Fibroblast of villous mesenchyme (primary cell): ENCODE results near the gene YAF2. TPM values are rescaled to one million over a fixed set of nuclear protein-coding genes. Genes with fewer than 3 reads are reported as not detected.
"Not testable (repeated sequence)": the region's sequence is repeated elsewhere in the genome, so short reads cannot be mapped to it uniquely, and the experiment has no call there.

Experiments used
- DNase-seq: peaks from one replicate; pipeline ENCODE4 v3.0.0-alpha.2; 2010; ENCODE audit warnings: low read depth
- H3K4me3 ChIP-seq: 2 replicates; pipeline ENCODE4 v1.5.1; 2011; ENCODE audit warnings: low read depth, mild to moderate bottlenecking, low read length
- total RNA-seq: library from RNA; depleted of rRNA; stranded (reverse); fragments of >200 nt; gene quantifications from 2 replicates; pipeline ENCODE4 v1.2.3, GENCODE V29; 2012
- TF ChIP-seq, protein P1 (sequence below): IDR thresholded peaks from 2 replicates; pipeline ENCODE4 v1.5.1; 2012; ENCODE audit warnings: low read depth, mild to moderate bottlenecking, low read length; ENCODE audit not compliant: insufficient read depth

The YAF2 gene
- total RNA-seq, 1 donor: 20.7 TPM

DNA sequence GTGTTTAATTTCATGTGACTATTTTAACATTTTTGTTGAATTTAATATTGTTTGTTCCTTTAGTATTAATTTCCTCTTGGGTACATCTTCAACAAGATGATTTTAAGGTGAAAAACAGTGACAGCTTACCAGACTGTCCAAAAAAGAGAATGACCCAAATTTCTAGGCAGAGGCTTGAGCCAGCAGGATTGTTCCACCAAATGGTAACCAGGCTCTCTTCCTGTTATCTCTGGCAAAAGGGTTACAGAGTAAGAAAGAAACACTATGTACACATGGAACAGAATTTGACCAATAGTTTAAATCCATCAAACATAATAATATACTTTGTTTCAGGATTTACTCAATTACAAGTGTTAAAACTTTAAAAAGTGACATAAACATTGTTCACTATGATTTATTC, 39.0 kb downstream of the YAF2 start:
- H3K4me3 ChIP-seq: no peak overlapping the region
- TF ChIP-seq, protein P1, sequence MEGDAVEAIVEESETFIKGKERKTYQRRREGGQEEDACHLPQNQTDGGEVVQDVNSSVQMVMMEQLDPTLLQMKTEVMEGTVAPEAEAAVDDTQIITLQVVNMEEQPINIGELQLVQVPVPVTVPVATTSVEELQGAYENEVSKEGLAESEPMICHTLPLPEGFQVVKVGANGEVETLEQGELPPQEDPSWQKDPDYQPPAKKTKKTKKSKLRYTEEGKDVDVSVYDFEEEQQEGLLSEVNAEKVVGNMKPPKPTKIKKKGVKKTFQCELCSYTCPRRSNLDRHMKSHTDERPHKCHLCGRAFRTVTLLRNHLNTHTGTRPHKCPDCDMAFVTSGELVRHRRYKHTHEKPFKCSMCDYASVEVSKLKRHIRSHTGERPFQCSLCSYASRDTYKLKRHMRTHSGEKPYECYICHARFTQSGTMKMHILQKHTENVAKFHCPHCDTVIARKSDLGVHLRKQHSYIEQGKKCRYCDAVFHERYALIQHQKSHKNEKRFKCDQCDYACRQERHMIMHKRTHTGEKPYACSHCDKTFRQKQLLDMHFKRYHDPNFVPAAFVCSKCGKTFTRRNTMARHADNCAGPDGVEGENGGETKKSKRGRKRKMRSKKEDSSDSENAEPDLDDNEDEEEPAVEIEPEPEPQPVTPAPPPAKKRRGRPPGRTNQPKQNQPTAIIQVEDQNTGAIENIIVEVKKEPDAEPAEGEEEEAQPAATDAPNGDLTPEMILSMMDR: no peak
- DNase-seq: no peak

DNA sequence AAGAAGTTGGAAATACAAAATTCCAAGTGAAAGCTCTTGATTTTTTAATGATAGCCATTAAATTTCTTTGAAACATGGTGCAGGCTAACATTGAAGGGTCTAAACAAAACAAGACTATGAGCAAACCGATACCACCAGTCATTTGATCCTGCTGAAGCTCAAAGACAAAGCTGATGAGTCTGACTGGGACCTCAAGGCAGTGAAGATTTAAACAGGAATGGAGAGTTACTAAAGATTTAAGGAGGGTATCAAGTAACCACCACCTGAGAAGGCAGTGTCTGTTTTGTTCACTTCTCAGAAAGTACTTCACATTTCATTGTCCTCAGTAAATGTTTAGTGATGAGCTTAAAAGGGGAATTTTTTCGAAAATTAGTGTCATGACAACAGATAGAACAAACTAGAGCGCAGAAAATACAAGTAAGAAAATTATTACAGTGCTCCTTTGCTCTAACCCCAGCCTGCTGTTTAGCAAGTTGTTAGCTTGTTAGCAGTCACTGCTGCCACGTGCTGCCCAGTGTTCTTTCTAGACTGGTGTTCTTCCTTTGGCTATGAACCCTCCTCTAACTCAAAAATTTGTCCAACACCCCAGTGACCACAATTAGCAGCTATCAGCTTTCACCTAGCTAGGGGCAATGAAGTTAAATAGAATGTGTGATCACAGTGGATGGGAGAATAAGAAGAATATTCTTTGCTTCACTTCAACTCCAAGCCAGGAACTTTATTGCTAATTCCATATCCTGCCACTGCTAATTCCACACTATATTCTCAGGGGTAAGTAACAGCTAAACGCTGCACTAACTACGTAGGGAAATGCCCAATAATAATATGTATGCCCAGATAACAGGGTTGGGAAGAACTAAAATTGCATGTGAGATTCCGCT, 41.1 kb downstream of the YAF2 start:
- DNase-seq: no peak
- H3K4me3 ChIP-seq: no peak overlapping the region
- TF ChIP-seq, protein P1: no peak

DNA sequence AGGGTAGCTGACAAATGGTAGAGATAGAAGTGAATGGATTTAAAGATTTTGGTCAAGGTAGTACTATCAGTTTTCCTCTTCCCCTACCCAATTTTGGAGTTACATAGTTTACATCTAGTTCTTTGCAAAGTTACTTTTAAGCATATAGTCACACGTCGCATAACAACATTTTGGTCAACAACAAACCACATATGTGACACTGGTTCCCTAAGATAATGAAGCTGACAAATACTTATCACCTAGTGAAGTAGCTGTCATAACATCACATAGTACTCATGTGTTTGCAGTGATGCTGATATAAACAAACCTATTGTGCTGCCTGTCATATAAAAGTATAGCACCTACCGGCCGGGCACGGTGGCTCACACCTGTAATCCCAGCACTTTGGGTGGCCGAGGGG, 45.4 kb downstream of the YAF2 start:
- no peak for DNase-seq
- H3K4me3 ChIP-seq: no peak overlapping the region
- TF ChIP-seq, protein P1: no peak

DNA sequence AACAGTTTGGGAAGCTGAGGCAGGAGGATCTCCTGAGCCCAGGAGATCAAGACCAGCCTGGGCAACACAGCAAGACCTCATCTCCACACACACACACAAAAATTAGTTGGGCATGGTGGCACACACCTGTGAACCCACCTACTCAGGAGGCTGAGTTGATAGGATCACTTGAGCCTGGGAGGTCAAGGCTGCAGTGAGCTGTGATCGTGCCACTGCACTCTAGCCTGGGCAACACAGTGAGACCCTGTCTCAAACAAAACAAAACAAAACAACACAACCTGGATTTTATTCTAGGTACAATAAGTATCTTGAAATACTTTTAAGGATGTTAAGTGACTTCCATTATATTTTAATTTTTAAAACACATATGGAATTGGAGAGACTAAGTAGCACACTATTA, 45.8 kb downstream of the YAF2 start:
- TF ChIP-seq, protein P1: no peak
- no peak overlapping the region for H3K4me3 ChIP-seq
- DNase-seq: no peak

DNA sequence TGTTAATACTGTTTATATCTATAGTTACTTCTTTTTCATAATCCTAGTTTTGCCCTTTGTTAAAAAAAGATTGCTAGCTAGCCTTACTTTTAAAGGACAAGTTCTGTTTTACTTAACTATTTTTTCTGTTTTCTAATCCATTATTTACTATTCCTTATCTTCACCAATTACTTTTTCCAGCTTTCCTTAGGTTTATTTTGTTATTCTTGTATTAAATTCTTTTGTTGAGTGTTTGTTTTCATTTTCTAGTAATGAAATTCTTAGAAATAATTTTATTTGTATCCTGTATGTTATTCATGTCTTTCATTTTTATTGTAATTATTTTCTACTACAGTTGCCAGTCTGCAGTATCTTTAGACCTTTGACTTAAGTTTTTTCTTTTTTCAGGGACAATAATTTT, 47.7 kb downstream of the YAF2 start:
- TF ChIP-seq, protein P1: no peak
- DNase-seq: no peak

DNA sequence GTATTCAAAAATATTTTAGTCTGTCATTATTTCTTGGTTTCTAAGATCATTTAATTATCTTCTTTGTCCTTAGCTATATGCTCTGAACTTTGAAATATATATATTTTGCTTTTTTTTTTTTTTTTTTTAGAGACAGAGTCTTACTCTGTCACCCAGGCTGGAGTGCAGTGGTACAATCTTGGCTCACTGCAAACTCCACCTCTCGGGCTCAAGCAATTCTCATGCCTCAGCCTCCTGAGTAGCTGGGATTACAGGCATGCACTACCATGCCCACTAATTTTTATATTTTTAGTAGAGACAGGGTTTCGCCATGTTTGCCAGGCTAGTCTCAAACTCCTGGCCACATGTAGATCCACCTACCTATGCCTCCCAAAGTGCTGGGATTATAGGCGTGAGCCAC, 49.8 kb downstream of the YAF2 start:
- H3K4me3 ChIP-seq, DNase-seq: not testable (repeated sequence)

More for the DNA sequence above, 47.7 kb downstream of the YAF2 start:
- no peak overlapping the region for H3K4me3 ChIP-seq

DNA sequence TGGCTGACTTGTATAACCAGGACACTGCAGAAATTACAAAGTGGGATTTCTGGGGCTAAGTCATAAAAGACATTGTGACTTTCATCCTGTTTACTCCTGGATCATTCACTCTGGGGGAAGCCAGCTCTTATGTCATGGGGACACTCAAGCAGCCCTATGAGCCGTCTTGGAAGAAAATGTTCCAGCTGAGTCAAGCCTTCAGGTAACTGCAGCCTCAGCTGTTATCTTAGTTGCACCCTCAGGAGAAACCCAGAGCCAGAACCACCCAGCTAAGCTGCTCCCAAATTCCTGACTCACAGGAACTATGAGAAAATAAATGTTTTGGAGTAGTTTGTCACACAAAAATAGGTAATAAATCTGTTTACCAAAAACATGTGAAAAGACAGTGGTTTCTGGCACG, 50.2 kb downstream of the YAF2 start:
- H3K4me3 ChIP-seq: no peak overlapping the region
- DNase-seq: peak; percentile 9
- TF ChIP-seq, protein P1: no peak
